ENCODE results near the gene DENND1A.
"Not testable (repeated sequence)": the region's sequence is repeated elsewhere in the genome, so short reads cannot be mapped to it uniquely, and the experiment has no call there.

DENND1A gene

GRCh38 chr9:123412171-123412820 is 517.6 kb downstream of the DENND1A start:
- no peak for DNase-seq (ENCODE audit: low spot score)

- no peak for DNase-seq (ENCODE audit: low spot score)
Observed at GRCh38 chr9:123411636-123412035, 518.3 kb downstream of the DENND1A start.

- no peak for DNase-seq (ENCODE audit: low spot score)
Observed at GRCh38 chr9:123411191-123411590, 518.7 kb downstream of the DENND1A start.

GRCh38 chr9:123410281-123410910 is 519.5 kb downstream of the DENND1A start:
- DNase-seq (ENCODE audit: low spot score), result no peak

- no peak for DNase-seq (ENCODE audit: low spot score)
Observed at GRCh38 chr9:123408313-123409262, 521.3 kb downstream of the DENND1A start.

- DNase-seq (ENCODE audit: low spot score), result no peak
Observed at GRCh38 chr9:123407217-123407851, 522.6 kb downstream of the DENND1A start.

- no peak for DNase-seq (ENCODE audit: low spot score)
Observed at GRCh38 chr9:123406691-123407216, 523.2 kb downstream of the DENND1A start.

- no peak for DNase-seq (ENCODE audit: low spot score)
Observed at GRCh38 chr9:123406016-123406415, 523.9 kb downstream of the DENND1A start.

- DNase-seq (ENCODE audit: low spot score), result no peak
Observed at GRCh38 chr9:123402981-123403509, 526.9 kb downstream of the DENND1A start.

- peak; percentile 56 for DNase-seq (ENCODE audit: low spot score)
Observed at GRCh38 chr9:123401879-123402513, 527.9 kb downstream of the DENND1A start.

GRCh38 chr9:123400926-123401503 is 528.9 kb downstream of the DENND1A start:
- DNase-seq (ENCODE audit: low spot score), result no peak

- peak; percentile 22 for DNase-seq (ENCODE audit: low spot score)
Observed at GRCh38 chr9:123399803-123400378, 530.0 kb downstream of the DENND1A start.

- DNase-seq (ENCODE audit: low spot score), result not testable (repeated sequence)
Observed at GRCh38 chr9:123398938-123399337, 531.0 kb downstream of the DENND1A start.

- no peak for DNase-seq (ENCODE audit: low spot score)
Observed at GRCh38 chr9:123397975-123398374, 532.0 kb downstream of the DENND1A start.

- DNase-seq (ENCODE audit: low spot score), result no peak
Observed at GRCh38 chr9:123395689-123396511, 534.0 kb downstream of the DENND1A start.

GRCh38 chr9:123395276-123395688 is 534.6 kb downstream of the DENND1A start:
- DNase-seq (ENCODE audit: low spot score), result no peak

GRCh38 chr9:123394291-123395235 is 535.4 kb downstream of the DENND1A start:
- DNase-seq (ENCODE audit: low spot score), result no peak

- no peak for DNase-seq (ENCODE audit: low spot score)
Observed at GRCh38 chr9:123392802-123393201, 537.1 kb downstream of the DENND1A start.

Data from cerebellar cortex (tissue), 1 donor.